GM10847 (cell line): ENCODE measurements around the gene GCN1.

Experiments used
- POLR2A ChIP-seq: IDR thresholded peaks from 2 replicates; pipeline ENCODE4 v1.6.1; 2011; ENCODE audit not compliant: insufficient read length; ENCODE audit errors: extremely low read depth

Gene GCN1

GRCh38 chr12:120211243-120211903 lies 16.9 kb upstream of the GCN1 start:
- TF ChIP-seq POLR2A = no peak

GRCh38 chr12:120209851-120210250 lies 15.3 kb upstream of the GCN1 start:
- no peak for TF ChIP-seq POLR2A

- no peak for TF ChIP-seq POLR2A
Observed at GRCh38 chr12:120207227-120207626, 12.7 kb upstream of the GCN1 start.

- TF ChIP-seq POLR2A = no peak
Observed at GRCh38 chr12:120206228-120206627, 11.7 kb upstream of the GCN1 start.

- no peak for TF ChIP-seq POLR2A
Observed at GRCh38 chr12:120204171-120204570, 9.7 kb upstream of the GCN1 start.

GRCh38 chr12:120200364-120200800 lies 5.9 kb upstream of the GCN1 start:
- TF ChIP-seq POLR2A = no peak

GRCh38 chr12:120199595-120200306 lies 5.2 kb upstream of the GCN1 start:
- TF ChIP-seq POLR2A = no peak

GRCh38 chr12:120199025-120199424 lies 4.5 kb upstream of the GCN1 start:
- no peak for TF ChIP-seq POLR2A

- TF ChIP-seq POLR2A = no peak
Observed at GRCh38 chr12:120197542-120197887, 3.0 kb upstream of the GCN1 start.

GRCh38 chr12:120196363-120196762 lies 1.8 kb upstream of the GCN1 start:
- no peak for TF ChIP-seq POLR2A

GRCh38 chr12:120194226-120194533 lies 335 bp downstream of the GCN1 start:
- no peak for TF ChIP-seq POLR2A

- no peak for TF ChIP-seq POLR2A
Observed at GRCh38 chr12:120190985-120191480, 3.5 kb downstream of the GCN1 start.

GRCh38 chr12:120190386-120190785 lies 4.1 kb downstream of the GCN1 start:
- no peak for TF ChIP-seq POLR2A

GRCh38 chr12:120186654-120187053 lies 7.9 kb downstream of the GCN1 start:
- no peak for TF ChIP-seq POLR2A

- TF ChIP-seq POLR2A = no peak
Observed at GRCh38 chr12:120183211-120183631, 11.3 kb downstream of the GCN1 start.

GRCh38 chr12:120181991-120182631 lies 12.4 kb downstream of the GCN1 start:
- no peak for TF ChIP-seq POLR2A
